Measurements from ENCODE around the gene NTSR2. TPM values are rescaled to one million over a fixed set of nuclear protein-coding genes. Genes with fewer than 3 reads are reported as not detected.

The NTSR2 gene
- total RNA-seq, 4 donors from 2014 or later, result not detected

DNA sequence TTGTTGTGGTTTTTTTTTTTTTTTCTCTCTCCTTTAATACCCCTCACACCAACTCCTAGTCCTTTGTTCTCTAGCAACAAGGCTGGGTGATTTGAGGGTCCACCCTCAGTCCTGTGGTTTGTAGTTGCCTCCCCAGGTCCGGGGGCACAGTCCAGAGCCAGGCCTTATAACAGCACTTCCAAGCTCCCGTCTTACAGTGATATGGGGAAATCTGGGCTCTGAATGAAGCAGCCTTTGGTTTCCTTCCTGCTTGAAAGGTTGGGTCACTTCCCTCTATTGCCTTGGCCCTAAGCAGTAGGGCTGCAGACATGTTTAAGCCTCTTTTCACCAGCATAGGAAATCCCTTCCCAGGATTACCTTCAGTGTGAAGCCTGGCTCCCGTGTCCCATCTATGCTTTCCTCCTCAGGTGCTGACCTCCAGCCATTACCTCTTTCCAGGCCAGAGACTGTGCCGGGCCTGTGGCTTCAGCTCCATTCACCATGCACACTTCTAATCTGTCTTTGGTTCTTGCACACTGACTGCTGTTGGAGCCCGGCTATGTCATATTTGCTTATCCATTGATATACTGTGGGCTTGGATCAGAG lies 21.2 kb upstream of the NTSR2 start:
- Histone ChIP-seq H3K9me3 (no peaks in the 10 kb centered on the region), H3K4me3 (no peak overlapping the region), H3K4me1 (peaks cover 0 to 22% (median 13%) of the 10 kb centered on the region in 4 donors), H3K27me3 (no peaks in the 10 kb centered on the region), H3K36me3 (no peaks in the 10 kb centered on the region), H3K27ac (no peak overlapping the region)
- no peak for TF ChIP-seq CTCF (IDR thresholded peaks at IDR 0.05)
- no peak for TF ChIP-seq EP300 (IDR thresholded peaks at IDR 0.05; ENCODE audit: low read depth)
- no peak for TF ChIP-seq POLR2A (IDR thresholded peaks at IDR 0.05)
- no peak for TF ChIP-seq POLR2AphosphoS5 (IDR thresholded peaks at IDR 0.05)
- DNase-seq, result no peak
- intact Hi-C loops (cut with DNase I; ENCODE audit: low total_unique reads) (no loop called here), in situ Hi-C loops (cut with MboI; ENCODE audit: low pct_ligation_motif_present in 1 of 4, low pct_unique_long_range_greater_than_20kb in 1 of 4, low sequenced_read_pairs in 3 of 4) (no loop called here)
- 79 to 100% methylated on average over 2 to 5 of the region's 5 CpGs for WGBS, 2 donors (ENCODE audit: low coverage in 1 of 2)

DNA sequence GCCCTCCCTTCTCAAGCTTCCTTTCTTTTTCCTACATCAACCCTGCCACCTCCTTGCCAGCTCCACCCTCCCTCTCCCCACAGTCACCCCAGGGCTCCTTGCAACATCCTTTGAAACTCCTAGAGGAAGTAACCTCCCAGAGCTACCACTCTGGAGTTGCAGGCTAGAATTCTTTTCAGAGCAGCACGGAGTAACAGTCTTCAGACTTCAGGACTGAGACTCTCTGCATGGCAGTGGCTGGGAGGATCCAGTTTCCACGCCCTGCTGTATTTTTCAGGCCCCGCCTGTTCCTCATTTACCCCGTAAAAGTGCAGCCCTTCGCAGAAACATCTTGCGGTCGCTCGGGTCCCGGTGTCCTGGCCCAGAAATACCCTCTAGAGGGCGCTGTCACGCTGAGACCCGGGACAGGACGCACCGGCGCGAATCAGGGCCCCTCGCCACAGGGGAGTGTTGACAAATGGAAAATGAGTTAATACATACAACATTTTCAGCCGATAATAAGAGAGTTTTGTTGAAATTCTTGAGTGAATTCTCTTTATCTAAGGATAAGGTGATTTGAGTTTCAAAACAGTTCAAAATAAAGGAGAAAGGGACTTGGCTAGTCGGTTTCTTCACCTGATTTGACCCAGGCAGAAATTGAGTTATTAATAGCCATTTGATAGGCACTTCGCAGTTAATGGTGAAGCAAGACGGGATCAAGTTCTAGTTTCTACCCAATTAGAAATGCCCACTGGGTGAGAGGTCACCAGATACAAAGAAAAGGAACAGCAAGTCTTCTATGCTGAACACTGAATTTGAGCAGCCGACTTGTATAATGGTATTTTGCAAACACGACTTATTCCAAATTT lies 18.5 kb upstream of the NTSR2 start:
- TF ChIP-seq CTCF (IDR thresholded peaks at IDR 0.05) (peak; percentile 75 to 87 (median 81)), POLR2A (IDR thresholded peaks at IDR 0.05) (no peak)
- intact Hi-C loops (cut with DNase I; ENCODE audit: low total_unique reads), result no loop called here
- peak overlapping the region in 3 of 4 donors; percentile 23 to 41 (median 38) for H3K27ac ChIP-seq
- no peaks in the 10 kb centered on the region for H3K36me3 ChIP-seq
- H3K4me1 ChIP-seq, result peaks cover 0 to 22% (median 13%) of the 10 kb centered on the region in 4 donors
- peaks cover 19% of the 10 kb centered on the region for H3K27me3 ChIP-seq
- H3K9me3 ChIP-seq, result no peaks in the 10 kb centered on the region
- in situ Hi-C loops (cut with MboI; ENCODE audit: low pct_ligation_motif_present in 1 of 4, low pct_unique_long_range_greater_than_20kb in 1 of 4, low sequenced_read_pairs in 3 of 4), result loop anchor here (5.0 to 10.0 kb wide), 2 partner anchors 94 to 96 kb away; no protein-coding TSS in a partner anchor
- H3K4me3 ChIP-seq, result peak overlapping the region in 1 of 4 donors; percentile 1
- peak; percentile 86 for DNase-seq
- WGBS, 2 donors (ENCODE audit: low coverage in 1 of 2), result 12 to 35% methylated on average over 6 to 23 of the region's 23 CpGs

GRCh38 chr2:11687736-11688135 lies 17.7 kb upstream of the NTSR2 start:
- intact Hi-C loops (cut with DNase I; ENCODE audit: low total_unique reads), result loop anchor here (2.0 kb wide), 1 partner anchor 89 kb away; no protein-coding TSS in a partner anchor
- Histone ChIP-seq H3K27me3 (peaks cover 26% of the 10 kb centered on the region), H3K4me1 (peaks cover 0 to 15% (median 12%) of the 10 kb centered on the region in 4 donors), H3K27ac (peak overlapping the region in 3 of 4 donors; percentile 23 to 41 (median 38)), H3K4me3 (no peak overlapping the region), H3K36me3 (no peaks in the 10 kb centered on the region), H3K9me3 (no peaks in the 10 kb centered on the region)
- in situ Hi-C loops (cut with MboI; ENCODE audit: low pct_ligation_motif_present in 1 of 4, low pct_unique_long_range_greater_than_20kb in 1 of 4, low sequenced_read_pairs in 3 of 4), result loop anchor here (5.0 to 10.0 kb wide), 2 partner anchors 95 to 97 kb away; no protein-coding TSS in a partner anchor
- no peak for TF ChIP-seq POLR2A (IDR thresholded peaks at IDR 0.05)
- no peak for TF ChIP-seq POLR2AphosphoS5 (IDR thresholded peaks at IDR 0.05)
- no peak for TF ChIP-seq EP300 (IDR thresholded peaks at IDR 0.05; ENCODE audit: low read depth)
- no peak for TF ChIP-seq CTCF (IDR thresholded peaks at IDR 0.05)
- WGBS, 2 donors (ENCODE audit: low coverage in 1 of 2), result 60 to 80% methylated on average over 1 to 9 of the region's 9 CpGs
- no peak for DNase-seq

DNA sequence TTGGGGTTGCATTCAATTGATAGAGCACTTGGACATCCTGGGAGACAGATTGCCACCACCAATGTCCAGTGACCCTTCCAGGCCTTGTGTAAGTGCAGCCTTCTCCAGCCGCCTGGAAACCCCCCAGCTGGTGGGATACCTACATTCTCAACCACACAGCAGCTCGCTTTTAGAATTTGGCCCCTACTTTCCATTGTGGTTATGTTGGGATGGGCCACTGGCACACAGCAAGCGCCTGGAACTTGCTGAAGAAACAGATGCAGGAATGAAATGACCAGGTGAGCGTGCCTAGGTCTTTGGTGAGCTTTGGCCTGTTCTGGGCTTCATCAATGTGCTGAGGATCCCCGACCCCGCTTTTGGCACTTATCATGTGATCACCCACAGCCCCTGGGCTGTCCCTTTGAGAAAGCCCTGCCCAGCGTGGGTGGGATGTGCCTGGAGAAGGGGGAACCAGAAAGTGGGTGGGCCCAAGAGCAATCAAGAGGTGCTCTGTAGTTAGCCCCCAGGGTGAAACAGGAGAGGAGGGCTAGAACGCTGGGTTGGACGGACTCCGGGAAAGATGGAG lies 16.0 kb upstream of the NTSR2 start:
- H3K9me3 ChIP-seq, result no peaks in the 10 kb centered on the region
- TF ChIP-seq POLR2AphosphoS5 (IDR thresholded peaks at IDR 0.05), result no peak
- no peak for TF ChIP-seq EP300 (IDR thresholded peaks at IDR 0.05; ENCODE audit: low read depth)
- intact Hi-C loops (cut with DNase I; ENCODE audit: low total_unique reads), result loop anchor here (2.0 kb wide), 1 partner anchor 91 kb away; no protein-coding TSS in a partner anchor
- no peak overlapping the region for H3K4me3 ChIP-seq
- no peak for DNase-seq
- H3K36me3 ChIP-seq, result no peaks in the 10 kb centered on the region
- in situ Hi-C loops (cut with MboI; ENCODE audit: low pct_ligation_motif_present in 1 of 4, low pct_unique_long_range_greater_than_20kb in 1 of 4, low sequenced_read_pairs in 3 of 4), result loop anchor here (5.0 to 10.0 kb wide), 2 partner anchors 96 to 99 kb away; no protein-coding TSS in a partner anchor
- 83 to 91% methylated on average over 5 to 10 of the region's 10 CpGs for WGBS, 2 donors (ENCODE audit: low coverage in 1 of 2)
- peaks cover 0 to 15% (median 12%) of the 10 kb centered on the region in 4 donors for H3K4me1 ChIP-seq
- no peak overlapping the region for H3K27ac ChIP-seq
- peaks cover 26% of the 10 kb centered on the region for H3K27me3 ChIP-seq

Data from transverse colon (tissue), 4 donors.